WTC11 (cell line): ENCODE measurements around the gene OTUD4. TPM values are rescaled to one million over a fixed set of nuclear protein-coding genes. Genes with fewer than 3 reads are reported as not detected.
A peak's percentile ranks its signal among the peaks of the same experiment; 100 is the strongest.

Experiments used
- ATAC-seq: fragments of 200-7000 bp; cut with Tn5 transposase; 2 replicates; pipeline ENCODE4 v1.10.0; 2021; ENCODE audit warnings: mild to moderate bottlenecking, moderate library complexity
- CTCF ChIA-PET: fragments of 300-600 bp; sonication (Branson Sonifier 250); formaldehyde crosslinking; loops from one replicate; lab custom pipeline; 2021; ENCODE audit warnings: antibody characterized with exemption; lab: Charles Lee
- POLR2A ChIA-PET: fragments of 350-600 bp; sonication (Branson Sonifier 250); formaldehyde crosslinking; loops from one replicate; lab custom pipeline; 2021; ENCODE audit warnings: antibody characterized with exemption; lab: Charles Lee
- DNase-seq: peaks from one replicate; pipeline ENCODE4 v3.0.0; 2021; ENCODE audit warnings: low spot score
- H3K27ac Mint-ChIP-seq: 2 replicates; pipeline ENCODE4 v1.8.0; 2021; ENCODE audit warnings: mixed read lengths
- H3K27me3 Mint-ChIP-seq: 2 replicates; pipeline ENCODE4 v1.8.0; 2021; ENCODE audit warnings: low read depth, mild to moderate bottlenecking, moderate library complexity, mixed read lengths
- H3K36me3 Mint-ChIP-seq: 2 replicates; pipeline ENCODE4 v1.8.0; 2021; ENCODE audit warnings: mixed read lengths
- H3K4me1 Mint-ChIP-seq: 2 replicates; pipeline ENCODE4 v1.8.0; 2022; ENCODE audit warnings: mixed read lengths
- H3K4me3 Mint-ChIP-seq: 2 replicates; pipeline ENCODE4 v1.8.0; 2021; ENCODE audit warnings: mild to moderate bottlenecking, moderate library complexity, mixed read lengths
- H3K9me3 Mint-ChIP-seq: 2 replicates; pipeline ENCODE4 v1.8.0; 2021; ENCODE audit warnings: mixed read lengths
- AR ChIP-seq: fragments of 250-450 bp; sonication (Bioruptor Pico); IDR thresholded peaks from 2 replicates; pipeline ENCODE4 v1.9.0; 2021; ENCODE audit warnings: mild to moderate bottlenecking
- ATF3 ChIP-seq: sonication (generic); formaldehyde crosslinking; conservative IDR thresholded peaks from 2 replicates; pipeline ENCODE4 v1.8.1; 2022; ENCODE audit warnings: mild to moderate bottlenecking, missing genetic modification reagents
- E2F1 ChIP-seq: sonication (generic); formaldehyde crosslinking; IDR thresholded peaks from 2 replicates; pipeline ENCODE4 v1.8.0; 2022; ENCODE audit warnings: mild to moderate bottlenecking, missing genetic modification reagents
- E2F4 ChIP-seq: sonication (generic); formaldehyde crosslinking; IDR thresholded peaks from 2 replicates; pipeline ENCODE4 v1.8.1; 2022; ENCODE audit warnings: low read depth, mild to moderate bottlenecking, moderate library complexity, missing genetic modification reagents, borderline replicate concordance
- EMX1 ChIP-seq: fragments of 250-450 bp; sonication (Bioruptor Pico); IDR thresholded peaks from 2 replicates; pipeline ENCODE4 v1.8.0; 2021; ENCODE audit warnings: mild to moderate bottlenecking
- ERG ChIP-seq: fragments of 250-450 bp; sonication (Bioruptor Pico); IDR thresholded peaks from 2 replicates; pipeline ENCODE4 v1.8.0; 2021; ENCODE audit warnings: mild to moderate bottlenecking
- FOXK1 ChIP-seq: sonication (generic); formaldehyde crosslinking; IDR thresholded peaks from 2 replicates; pipeline ENCODE4 v1.8.0; 2022; ENCODE audit warnings: mild to moderate bottlenecking, moderate library complexity, missing genetic modification reagents
- FOXP1 ChIP-seq: sonication (generic); formaldehyde crosslinking; IDR thresholded peaks from 2 replicates; pipeline ENCODE4 v1.8.0; 2022; ENCODE audit warnings: missing genetic modification reagents, mild to moderate bottlenecking, moderate library complexity, borderline replicate concordance
- HMGA2 ChIP-seq: fragments of 250-450 bp; sonication (Bioruptor Pico); IDR thresholded peaks from 2 replicates; pipeline ENCODE4 v1.4.0; 2021; ENCODE audit warnings: mild to moderate bottlenecking, moderate library complexity
- HMGXB4 ChIP-seq: sonication (generic); formaldehyde crosslinking; IDR thresholded peaks from 2 replicates; pipeline ENCODE4 v1.8.1; 2023; ENCODE audit warnings: mild to moderate bottlenecking, moderate library complexity, missing genetic modification reagents
- IRF1 ChIP-seq: sonication (generic); formaldehyde crosslinking; IDR thresholded peaks from 2 replicates; pipeline ENCODE4 v1.8.0; 2023; ENCODE audit warnings: missing genetic modification reagents
- IRF2 ChIP-seq: sonication (generic); formaldehyde crosslinking; IDR thresholded peaks from 2 replicates; pipeline ENCODE4 v1.8.0; 2022; ENCODE audit warnings: low read depth, missing genetic modification reagents, borderline replicate concordance
- JAZF1 ChIP-seq: fragments of 250-450 bp; sonication (Bioruptor Pico); IDR thresholded peaks from 2 replicates; pipeline ENCODE4 v1.9.0; 2021; ENCODE audit warnings: moderate library complexity, mild to moderate bottlenecking, inconsistent platforms
- OVOL2 ChIP-seq: fragments of 250-450 bp; sonication (Bioruptor Pico); IDR thresholded peaks from 2 replicates; pipeline ENCODE4 v1.9.0; 2021; ENCODE audit warnings: mild to moderate bottlenecking, borderline replicate concordance
- ZNF423 ChIP-seq: fragments of 250-450 bp; sonication (Bioruptor Pico); IDR thresholded peaks from 2 replicates; pipeline ENCODE4 v2.1.2; 2022; ENCODE audit warnings: mild to moderate bottlenecking, moderate library complexity
- ZNF532 ChIP-seq: fragments of 250-450 bp; sonication (Bioruptor Pico); IDR thresholded peaks from 2 replicates; pipeline ENCODE4 v1.9.0; 2021; ENCODE audit warnings: mild to moderate bottlenecking, borderline replicate concordance
- total RNA-seq: library from RNA; stranded (reverse); gene quantifications from 3 replicates; pipeline ENCODE4 v1.2.3, GENCODE V29; 2021

Gene OTUD4
- total RNA-seq, 1 experiment from 2014 or later: 44.6 TPM

GRCh38 chr4:145131848-145132247, 48.5 kb downstream of the OTUD4 start:
- ChIA-PET CTCF (no interaction called here), POLR2A (interaction anchor here (0.7 kb wide), 1 partner anchor 390 kb away, joined by 3 read pairs; no protein-coding TSS in a partner anchor)
- Mint-ChIP-seq H3K9me3 (no peaks in the 10 kb centered on the region), H3K27me3 (no peaks in the 10 kb centered on the region), H3K27ac (no peak overlapping the region), H3K4me3 (no peak overlapping the region), H3K4me1 (no peaks in the 10 kb centered on the region), H3K36me3 (peaks cover 18% of the 10 kb centered on the region)
- DNase-seq (no peak), ATAC-seq (no peak)
- TF ChIP-seq AR (CRISPR knock-in tag) (no peak), IRF1 (no peak)

- POLR2A ChIA-PET: no interaction called here
- Mint-ChIP-seq H3K4me1 (no peaks in the 10 kb centered on the region), H3K4me3 (no peak overlapping the region), H3K27ac (peak overlapping the region; percentile 84), H3K36me3 (peaks cover 25% of the 10 kb centered on the region), H3K27me3 (no peaks in the 10 kb centered on the region), H3K9me3 (no peaks in the 10 kb centered on the region)
- DNase-seq (no peak), ATAC-seq (peak; percentile 27; the same call in 1 of the 2 replicates)
- CTCF ChIA-PET: no interaction called here
- no peak for TF ChIP-seq ERG (CRISPR knock-in tag)
- TF ChIP-seq JAZF1 (CRISPR knock-in tag): no peak
- no peak for TF ChIP-seq IRF1
- TF ChIP-seq EMX1 (CRISPR knock-in tag): no peak
- no peak for TF ChIP-seq IRF2 (CRISPR knock-in tag)
- TF ChIP-seq HMGA2 (CRISPR knock-in tag): no peak
- TF ChIP-seq HMGXB4 (CRISPR knock-in tag): no peak
- no peak for TF ChIP-seq ZNF423 (CRISPR knock-in tag)
- TF ChIP-seq E2F4: no peak
- no peak for TF ChIP-seq FOXP1 (CRISPR knock-in tag)
- no peak for TF ChIP-seq OVOL2 (CRISPR knock-in tag)
- TF ChIP-seq FOXK1 (CRISPR knock-in tag): no peak
- TF ChIP-seq ZNF532 (CRISPR knock-in tag): no peak
- no peak for TF ChIP-seq E2F1 (CRISPR knock-in tag)
- TF ChIP-seq ATF3 (CRISPR knock-in tag): no peak
These were observed 49.5 kb downstream of the OTUD4 start for GRCh38 chr4:145130788-145131399.
